AG04449 (cell line): ENCODE results near the gene BTG2.

Source experiments
- CTCF ChIA-PET: fragments of 350-600 bp; formaldehyde crosslinking; extraction: SDS; loops from one replicate; lab custom pipeline; 2021; ENCODE audit warnings: antibody characterized with exemption; lab: Yijun Ruan, JAX
- POLR2A ChIA-PET: fragments of 400-600, 350-600 bp; formaldehyde crosslinking; extraction: SDS; loops from one replicate; lab custom pipeline; 2020; ENCODE audit warnings: antibody characterized with exemption, inconsistent platforms; lab: Yijun Ruan, JAX
- DNase-seq: peaks from one replicate; pipeline ENCODE4 v3.0.0-alpha.2; 2010; ENCODE audit warnings: low read depth, low spot score
- H3K4me3 ChIP-seq: 2 replicates; pipeline ENCODE4 v1.5.1; 2011; ENCODE audit warnings: low read depth, mild to moderate bottlenecking, control low read depth, low read length
- CTCF ChIP-seq: IDR thresholded peaks from one replicate; pipeline ENCODE4 v1.5.1; 2011; ENCODE audit warnings: mild to moderate bottlenecking, moderate library complexity, low read length, control low read depth, inconsistent platforms; ENCODE audit not compliant: insufficient read depth; ENCODE audit errors: missing control alignments

Gene BTG2

DNA sequence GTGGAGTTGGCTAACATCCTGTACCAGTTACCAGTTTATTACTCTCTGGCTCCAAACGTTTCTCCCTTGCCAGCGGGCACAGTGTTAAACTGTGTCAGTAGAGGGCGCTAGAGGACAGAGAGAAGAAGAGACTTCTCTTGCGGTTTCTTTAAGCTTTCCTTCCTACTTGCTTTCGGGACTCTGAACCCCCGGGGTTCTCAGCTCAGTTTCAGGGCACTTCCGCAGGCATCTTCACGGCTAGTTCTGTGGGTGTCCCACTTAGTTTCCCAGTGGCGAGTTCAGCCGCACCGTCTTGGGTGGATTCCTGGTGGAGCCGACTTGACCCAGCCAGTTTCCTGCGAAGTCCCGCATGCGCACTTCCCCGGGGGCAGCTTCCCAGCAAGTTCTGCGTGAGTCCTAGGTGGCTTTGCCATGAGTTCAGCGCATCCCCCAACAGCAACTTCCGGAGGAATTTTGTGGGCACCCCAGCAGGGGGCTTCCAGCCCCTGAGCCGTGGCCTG, 37.9 kb upstream of the BTG2 start:
- ChIA-PET POLR2A (interaction anchor here (1.1 to 1.4 kb wide), 2 partner anchors 39 to 228 kb away, joined by 3 to 6 read pairs; no protein-coding TSS in a partner anchor), CTCF (interaction anchor here (0.5 to 13.0 kb wide), 103 partner anchors 10 to 554 kb away, joined by 3 to 429 read pairs (median 5); partner anchors contain the start of genes ADORA1, BTG2, OPTC and PPFIA4)
- peak; percentile 82 for TF ChIP-seq CTCF
- peak; percentile 29 for DNase-seq
- peak overlapping the region; percentile 72 for H3K4me3 ChIP-seq

- H3K4me3 ChIP-seq: peak overlapping the region; percentile 72
- ChIA-PET POLR2A (interaction anchor here (1.1 to 1.4 kb wide), 2 partner anchors 38 to 229 kb away, joined by 3 to 6 read pairs; no protein-coding TSS in a partner anchor), CTCF (interaction anchor here (0.7 to 13.0 kb wide), 102 partner anchors 11 to 555 kb away, joined by 3 to 429 read pairs (median 5); partner anchors contain the start of genes ADORA1, BTG2, OPTC and PPFIA4)
- DNase-seq: no peak
- TF ChIP-seq CTCF: no peak
Observed at GRCh38 chr1:203267912-203268311, 37.4 kb upstream of the BTG2 start.

- H3K4me3 ChIP-seq: no peak overlapping the region
- ChIA-PET CTCF (interaction anchor here (0.7 to 13.0 kb wide), 56 partner anchors 12 to 549 kb away, joined by 3 to 429 read pairs (median 6); partner anchors contain the start of genes ADORA1, BTG2, OPTC and PPFIA4), POLR2A (no interaction called here)
- DNase-seq: peak; percentile 7
- TF ChIP-seq CTCF: peak; percentile 80
Observed at GRCh38 chr1:203268901-203269653, 36.2 kb upstream of the BTG2 start.

GRCh38 chr1:203269654-203270020, 35.7 kb upstream of the BTG2 start:
- CTCF ChIA-PET: interaction anchor here (0.7 to 13.0 kb wide), 42 partner anchors 12 to 488 kb away, joined by 3 to 429 read pairs (median 12); partner anchors contain the start of genes ADORA1, BTG2, OPTC and PPFIA4
- no peak for DNase-seq
- TF ChIP-seq CTCF: no peak
- no peak overlapping the region for H3K4me3 ChIP-seq
- POLR2A ChIA-PET: no interaction called here

DNA sequence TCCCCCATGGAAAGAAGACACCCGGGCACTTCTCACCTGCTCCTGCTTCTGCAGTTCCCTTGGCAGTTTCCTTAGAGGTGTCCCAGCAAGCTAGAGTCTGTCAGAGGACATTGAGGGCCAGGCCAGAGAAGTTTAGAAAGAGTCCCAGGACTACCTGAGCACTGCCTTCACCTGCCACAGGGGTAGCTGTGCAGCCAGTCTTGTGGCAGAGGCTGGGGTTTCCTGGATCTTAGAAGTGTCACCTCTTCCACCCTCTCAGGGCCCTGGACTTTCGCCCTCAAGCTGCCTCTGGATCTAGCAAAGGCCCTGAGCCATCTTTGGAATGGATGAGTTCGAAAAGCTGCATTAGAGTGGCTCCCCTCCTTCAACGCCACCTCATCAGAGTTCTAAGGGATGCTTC, 34.9 kb upstream of the BTG2 start:
- ChIA-PET POLR2A (no interaction called here), CTCF (interaction anchor here (0.7 to 13.0 kb wide), 29 partner anchors 13 to 394 kb away, joined by 3 to 429 read pairs (median 14); partner anchors contain the start of genes ADORA1, BTG2, FMOD and OPTC)
- no peak for DNase-seq
- no peak for TF ChIP-seq CTCF
- H3K4me3 ChIP-seq: no peak overlapping the region
